Gastroesophageal sphincter (tissue), 4 donors: ENCODE results near the gene NTMT1. TPM values are rescaled to one million over a fixed set of nuclear protein-coding genes. Genes with fewer than 3 reads are reported as not detected.
"Not testable (repeated sequence)": the region's sequence is repeated elsewhere in the genome, so short reads cannot be mapped to it uniquely, and the experiment has no call there.

Source experiments
- ATAC-seq: fragments of 150-250 bp; one replicate; pipeline ENCODE4 v1.9.1; 2016; ENCODE audit warnings: mild to moderate bottlenecking, moderate library complexity
- H3K27ac ChIP-seq, 4 donors: fragments of 200-600 bp; sonication (generic) in 3 of 4; 1 replicate in 3 of 4; 2 replicates in 1 of 4; pipeline ENCODE4 v1.5.1; 2016 to 2019
- H3K27me3 ChIP-seq: fragments of 200-600 bp; sonication (generic); one replicate; pipeline ENCODE4 v1.5.1; 2019
- H3K36me3 ChIP-seq, 2 donors: fragments of 200-600 bp; sonication (generic); one replicate each; pipeline ENCODE4 v1.5.1; 2019; ENCODE audit warnings: control low read depth in 1 of 2
- H3K4me1 ChIP-seq, 3 donors: fragments of 200-600 bp; sonication (generic); 1 replicate in 2 of 3; 2 replicates in 1 of 3; pipeline ENCODE4 v1.5.1; 2016 to 2019; ENCODE audit warnings: control low read depth in 2 of 3
- H3K4me3 ChIP-seq, 2 donors: fragments of 200-600 bp; sonication (generic); one replicate each; pipeline ENCODE4 v1.5.1; 2019; ENCODE audit warnings: mild to moderate bottlenecking in 1 of 2, moderate library complexity in 1 of 2
- H3K9me3 ChIP-seq, 3 donors: fragments of 200-600 bp; sonication (generic); one replicate each; pipeline ENCODE4 v1.5.1; 2017 to 2019; ENCODE audit warnings: control low read depth in 2 of 3
- CTCF ChIP-seq, 4 experiments: fragments of 200-600 bp in 2 of 4; fragments of 450-650 bp in 2 of 4; sonication (generic) in 1 of 4; IDR thresholded peaks; one replicate each; pipeline ENCODE4 v1.5.1; 2017 to 2019; ENCODE audit warnings: antibody characterized with exemption in 4 of 4, mild to moderate bottlenecking in 2 of 4, moderate library complexity in 2 of 4
- EP300 ChIP-seq: sonication (generic); formaldehyde crosslinking; IDR thresholded peaks from one replicate; pipeline ENCODE4 v1.6.1; 2017; ENCODE audit warnings: antibody characterized with exemption, mild to moderate bottlenecking
- POLR2A ChIP-seq, 2 donors: fragments of 450-650 bp; IDR thresholded peaks; one replicate each; pipeline ENCODE4 v1.6.1; 2017; ENCODE audit warnings: antibody characterized with exemption in 2 of 2, mild to moderate bottlenecking in 2 of 2, moderate library complexity in 1 of 2
- POLR2AphosphoS5 ChIP-seq: sonication (generic); formaldehyde crosslinking; IDR thresholded peaks from one replicate; pipeline ENCODE4 v1.6.1; 2017; ENCODE audit warnings: antibody characterized with exemption
- WGBS, 2 donors: methylation state at CpG; one replicate each; pipeline ENCODE4 v1.1.5; 2018; ENCODE audit warnings: low coverage in 1 of 2; 5-methylcytosine and 5-hydroxymethylcytosine counted together
- total RNA-seq, 4 donors: library from RNA; depleted of rRNA; stranded (reverse); fragments of >200 nt; gene quantifications; one replicate each; pipeline ENCODE4 v1.1.0, GENCODE V29; 2016

NTMT1 gene
- total RNA-seq, 4 donors from 2014 or later = 12.8 to 24.0 (median 21.8) TPM

- H3K9me3 ChIP-seq = no peaks in the 10 kb centered on the region
- H3K4me1 ChIP-seq = peaks cover 0 to 53% (median 25%) of the 10 kb centered on the region in 3 donors
- no peak overlapping the region for H3K4me3 ChIP-seq
- 100% methylated on average over 2 of the region's 34 CpGs; no CpG with 5 or more reads in 1 of the 2 donors for WGBS, 2 donors
- ATAC-seq = no peak
- no peak overlapping the region for H3K27ac ChIP-seq
- no peak for TF ChIP-seq POLR2AphosphoS5
- no peak for TF ChIP-seq POLR2A (IDR thresholded peaks at IDR 0.05)
- no peak for TF ChIP-seq EP300
- no peak for TF ChIP-seq CTCF (IDR thresholded peaks at IDR 0.05)
- H3K36me3 ChIP-seq = peaks cover 0 to 75% of the 10 kb centered on the region in 2 donors
- no peaks in the 10 kb centered on the region for H3K27me3 ChIP-seq
These were observed 9.4 kb downstream of the NTMT1 start for GRCh38 chr9:129635099-129636065.

GRCh38 chr9:129636343-129636742, 10.4 kb downstream of the NTMT1 start:
- not testable (repeated sequence) for H3K27me3 ChIP-seq, H3K27ac ChIP-seq, H3K9me3 ChIP-seq, H3K4me3 ChIP-seq, ATAC-seq
- WGBS, 2 donors = 85 to 93% methylated on average over 4 to 10 of the region's 10 CpGs
- peaks cover 3 to 53% (median 25%) of the 10 kb centered on the region in 3 donors for H3K4me1 ChIP-seq
- peaks cover 0 to 75% of the 10 kb centered on the region in 2 donors for H3K36me3 ChIP-seq

GRCh38 chr9:129637102-129637501, 11.1 kb downstream of the NTMT1 start:
- WGBS, 2 donors = 50% methylated on average over 1 of the region's 9 CpGs; no CpG with 5 or more reads in 1 of the 2 donors
- H3K27me3 ChIP-seq = no peaks in the 10 kb centered on the region
- peaks cover 3 to 47% (median 20%) of the 10 kb centered on the region in 3 donors for H3K4me1 ChIP-seq
- peaks cover 0 to 74% of the 10 kb centered on the region in 2 donors for H3K36me3 ChIP-seq
- TF ChIP-seq POLR2A (IDR thresholded peaks at IDR 0.05) = no peak
- no peak for TF ChIP-seq CTCF (IDR thresholded peaks at IDR 0.05)
- no peak for TF ChIP-seq EP300
- no peak for TF ChIP-seq POLR2AphosphoS5
- no peak for ATAC-seq
- H3K27ac ChIP-seq = no peak overlapping the region
- H3K4me3 ChIP-seq = no peak overlapping the region
- no peaks in the 10 kb centered on the region for H3K9me3 ChIP-seq

GRCh38 chr9:129637673-129638439, 11.9 kb downstream of the NTMT1 start:
- WGBS, 2 donors = 67 to 80% methylated on average over 4 to 8 of the region's 29 CpGs
- TF ChIP-seq CTCF (IDR thresholded peaks at IDR 0.05) (no peak), EP300 (no peak), POLR2AphosphoS5 (no peak), POLR2A (IDR thresholded peaks at IDR 0.05) (no peak)
- Histone ChIP-seq H3K27me3 (no peaks in the 10 kb centered on the region), H3K4me3 (no peak overlapping the region), H3K27ac (no peak overlapping the region), H3K9me3 (no peaks in the 10 kb centered on the region), H3K4me1 (peaks cover 3 to 46% (median 20%) of the 10 kb centered on the region in 3 donors), H3K36me3 (peaks cover 0 to 66% of the 10 kb centered on the region in 2 donors)
- no peak for ATAC-seq

- Histone ChIP-seq H3K27ac (peak overlapping the region in 2 of 4 donors; percentile 90 to 91), H3K36me3 (peaks cover 0 to 54% of the 10 kb centered on the region in 2 donors), H3K9me3 (no peaks in the 10 kb centered on the region), H3K4me1 (peaks cover 3 to 42% (median 20%) of the 10 kb centered on the region in 3 donors), H3K4me3 (no peak overlapping the region), H3K27me3 (no peaks in the 10 kb centered on the region)
- no CpG with 5 or more reads among the region's 17 CpGs for WGBS, 2 donors
- ATAC-seq = no peak
- no peak for TF ChIP-seq EP300
- TF ChIP-seq POLR2AphosphoS5 = no peak
- TF ChIP-seq POLR2A (IDR thresholded peaks at IDR 0.05) = no peak
- no peak for TF ChIP-seq CTCF (IDR thresholded peaks at IDR 0.05)
These were observed 13.2 kb downstream of the NTMT1 start for GRCh38 chr9:129639034-129639630.
